ENCODE data around the gene MIGA2. TPM values are rescaled to one million over a fixed set of nuclear protein-coding genes. Genes with fewer than 3 reads are reported as not detected.

MIGA2 gene
- total RNA-seq, 2 experiments from 2014 or later = 38.3 to 45.6 TPM

Other genes with a start within 250 kb of the MIGA2 start
- gene TBC1D13, start 249.4 kb upstream of the MIGA2 start, total RNA-seq = 10 to 100 TPM; 19.1 to 22.5 TPM
- gene ENDOG, start 218.1 kb upstream of the MIGA2 start, total RNA-seq = 10 to 100 TPM; 23.9 to 24.7 TPM
- gene SPOUT1, start 206.8 kb upstream of the MIGA2 start, total RNA-seq = 10 to 100 TPM; 77.3 to 81.2 TPM
- gene KYAT1, start 154.7 kb upstream of the MIGA2 start, total RNA-seq = 10 to 100 TPM; 12.6 to 13.0 TPM
- gene LRRC8A, start 154.5 kb upstream of the MIGA2 start, total RNA-seq = 10 to 100 TPM; 26.1 to 27.2 TPM
- under 1 TPM; 0.55 to 0.68 TPM for gene PHYHD1, start 115.6 kb upstream of the MIGA2 start, total RNA-seq
- gene DOLK, start 89.0 kb upstream of the MIGA2 start, total RNA-seq = 1 to 10 TPM; 7.9 to 8.7 TPM
- 10 to 100 TPM; 83.8 to 85.2 TPM for gene NUP188, start 88.9 kb upstream of the MIGA2 start, total RNA-seq
- 100 to 1,000 TPM; 107 to 109 TPM for gene SH3GLB2, start 8.3 kb upstream of the MIGA2 start, total RNA-seq
- 10 to 100 TPM; 15.9 to 18.8 TPM for gene DOLPP1, start 44.5 kb downstream of the MIGA2 start, total RNA-seq
- gene CRAT, start 74.2 kb downstream of the MIGA2 start, total RNA-seq = 10 to 100 TPM; 21.9 to 22.2 TPM
- 100 to 1,000 TPM; 114 to 125 TPM for gene PTPA, start 74.8 kb downstream of the MIGA2 start, total RNA-seq
- 1 to 10 TPM; 6.0 to 6.1 TPM for gene IER5L, start 141.6 kb downstream of the MIGA2 start, total RNA-seq

Measured in activated CD8-positive, alpha-beta T cell treated with anti-CD3 and anti-CD28 coated beads, Interleukin-2, amount 10 ng/mL, durations not matched to agents 7 days and 5 days (primary cell).